Smooth muscle cell (in vitro differentiated cells): ENCODE measurements around the gene DYRK3. TPM values are rescaled to one million over a fixed set of nuclear protein-coding genes. Genes with fewer than 3 reads are reported as not detected.

ENCODE experiments used
- DNase-seq: peaks from one replicate; lab custom pipeline; 2025; ENCODE audit not compliant: unreplicated experiment; lab: John Stamatoyannopoulos, UW
- H2AFZ ChIP-seq: fragments of 200-600 bp; sonication (generic); 2 replicates; pipeline ENCODE4 v1.6.0; 2016; ENCODE audit warnings: antibody characterized with exemption, low read depth, mild to moderate bottlenecking
- H3F3A ChIP-seq: fragments of 200-600 bp; sonication (generic); 2 replicates; pipeline ENCODE4 v1.6.0; 2017; ENCODE audit warnings: antibody characterized with exemption, low read depth
- H3K27ac ChIP-seq: fragments of 200-600 bp; sonication (generic); 2 replicates; pipeline ENCODE4 v1.5.1; 2016; ENCODE audit warnings: low read depth, mild to moderate bottlenecking
- H3K27me3 ChIP-seq: fragments of 200-600 bp; sonication (generic); 2 replicates; pipeline ENCODE4 v1.6.1; 2016; ENCODE audit warnings: low read depth, mild to moderate bottlenecking
- H3K36me3 ChIP-seq: fragments of 200-600 bp; sonication (generic); 2 replicates; pipeline ENCODE4 v1.5.1; 2016; ENCODE audit warnings: low read depth
- H3K4me1 ChIP-seq: fragments of 200-600 bp; sonication (generic); 2 replicates; pipeline ENCODE4 v1.5.1; 2016; ENCODE audit warnings: low read depth
- H3K4me2 ChIP-seq: fragments of 200-600 bp; sonication (generic); 2 replicates; pipeline ENCODE4 v1.6.0; 2016; ENCODE audit warnings: mild to moderate bottlenecking
- H3K4me3 ChIP-seq: fragments of 200-600 bp; sonication (generic); 2 replicates; pipeline ENCODE4 v1.5.1; 2016; ENCODE audit warnings: mild to moderate bottlenecking
- H3K79me2 ChIP-seq: fragments of 200-600 bp; sonication (generic); 2 replicates; pipeline ENCODE4 v1.6.0; 2016; ENCODE audit warnings: low read depth, mild to moderate bottlenecking
- H3K9ac ChIP-seq: fragments of 200-600 bp; sonication (generic); 2 replicates; pipeline ENCODE4 v1.6.0; 2016; ENCODE audit warnings: low read depth
- H3K9me3 ChIP-seq: fragments of 200-600 bp; sonication (generic); replicated peaks from 2 replicates; pipeline ENCODE4 v1.5.1; 2016; ENCODE audit warnings: low read depth
- H4K20me1 ChIP-seq: fragments of 200-600 bp; sonication (generic); 2 replicates; pipeline ENCODE4 v1.6.0; 2016; ENCODE audit warnings: low read depth
- CTCF ChIP-seq: fragments of 200-600 bp; sonication (generic); IDR thresholded peaks from 2 replicates; pipeline ENCODE4 v1.5.1; 2017; ENCODE audit warnings: borderline replicate concordance, mild to moderate bottlenecking, antibody characterized with exemption; ENCODE audit not compliant: insufficient read depth, poor library complexity, severe bottlenecking
- WGBS: methylation state at CpG from one replicate; pipeline ENCODE4 v1.1.7; 2016; ENCODE audit warnings: low lambda C conversion rate; 5-methylcytosine and 5-hydroxymethylcytosine counted together
- polyA plus RNA-seq: library from polyadenylated mRNA; unstranded; fragments of >200 nt; fragmentation: Nextera tagmentation; extraction: Ambion mirVana; gene quantifications from 2 replicates; pipeline ENCODE4 v1.2.1, GENCODE V29; 2016
- total RNA-seq: library from RNA; depleted of rRNA; stranded (reverse); fragments of >200 nt; gene quantifications from 2 replicates; pipeline ENCODE4 v1.2.3, GENCODE V29; 2014

The DYRK3 gene
- total and polyA plus RNA-seq, 2 experiments from 2014 or later: 11.1 to 13.7 TPM

DNA sequence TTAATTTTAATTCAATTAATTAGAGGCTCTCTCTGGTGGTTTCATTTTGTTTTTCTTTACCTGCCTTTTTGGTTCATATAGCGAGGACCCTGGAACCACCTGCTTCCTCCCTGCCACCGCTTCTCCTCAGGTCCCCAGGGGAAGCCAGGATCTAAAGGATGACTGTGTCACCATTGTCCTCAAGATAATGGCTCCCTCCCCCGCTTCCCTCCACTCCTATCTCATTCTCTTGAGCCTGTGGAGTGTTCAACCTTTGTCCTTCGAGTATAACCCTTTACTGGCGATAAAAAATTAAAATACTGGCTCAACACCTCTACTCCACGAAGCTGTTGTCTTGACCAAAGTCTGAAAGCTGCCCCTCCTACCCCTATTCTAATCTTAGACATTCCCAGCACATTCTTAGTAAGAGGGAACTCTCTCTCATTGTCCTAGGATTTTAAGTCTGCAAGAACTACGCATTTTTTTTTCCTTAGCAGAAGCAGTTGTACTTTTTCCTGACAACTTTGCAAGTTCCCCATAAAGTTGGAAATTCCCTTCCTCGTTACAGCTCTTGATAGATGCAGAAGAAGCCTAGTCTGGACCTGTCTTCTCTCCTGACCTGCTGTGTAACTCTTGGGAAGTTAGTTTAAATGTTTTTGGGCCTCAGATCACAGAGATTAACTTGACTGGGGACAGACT is 36.8 kb downstream of the DYRK3 start:
- Histone ChIP-seq H3F3A (no peaks in the 10 kb centered on the region), H3K27ac (no peak overlapping the region), H2AFZ (no peak overlapping the region), H3K79me2 (no peaks in the 10 kb centered on the region), H3K4me2 (no peak overlapping the region), H3K4me3 (no peak overlapping the region), H3K4me1 (peaks cover 17% of the 10 kb centered on the region), H3K27me3 (peaks cover 2% of the 10 kb centered on the region), H3K36me3 (no peaks in the 10 kb centered on the region), H3K9me3 (no peaks in the 10 kb centered on the region), H3K9ac (no peak overlapping the region), H4K20me1 (no peaks in the 10 kb centered on the region)
- WGBS: 67% methylated on average over 8 of the region's 8 CpGs
- DNase-seq: no peak
- TF ChIP-seq CTCF: no peak

DNA sequence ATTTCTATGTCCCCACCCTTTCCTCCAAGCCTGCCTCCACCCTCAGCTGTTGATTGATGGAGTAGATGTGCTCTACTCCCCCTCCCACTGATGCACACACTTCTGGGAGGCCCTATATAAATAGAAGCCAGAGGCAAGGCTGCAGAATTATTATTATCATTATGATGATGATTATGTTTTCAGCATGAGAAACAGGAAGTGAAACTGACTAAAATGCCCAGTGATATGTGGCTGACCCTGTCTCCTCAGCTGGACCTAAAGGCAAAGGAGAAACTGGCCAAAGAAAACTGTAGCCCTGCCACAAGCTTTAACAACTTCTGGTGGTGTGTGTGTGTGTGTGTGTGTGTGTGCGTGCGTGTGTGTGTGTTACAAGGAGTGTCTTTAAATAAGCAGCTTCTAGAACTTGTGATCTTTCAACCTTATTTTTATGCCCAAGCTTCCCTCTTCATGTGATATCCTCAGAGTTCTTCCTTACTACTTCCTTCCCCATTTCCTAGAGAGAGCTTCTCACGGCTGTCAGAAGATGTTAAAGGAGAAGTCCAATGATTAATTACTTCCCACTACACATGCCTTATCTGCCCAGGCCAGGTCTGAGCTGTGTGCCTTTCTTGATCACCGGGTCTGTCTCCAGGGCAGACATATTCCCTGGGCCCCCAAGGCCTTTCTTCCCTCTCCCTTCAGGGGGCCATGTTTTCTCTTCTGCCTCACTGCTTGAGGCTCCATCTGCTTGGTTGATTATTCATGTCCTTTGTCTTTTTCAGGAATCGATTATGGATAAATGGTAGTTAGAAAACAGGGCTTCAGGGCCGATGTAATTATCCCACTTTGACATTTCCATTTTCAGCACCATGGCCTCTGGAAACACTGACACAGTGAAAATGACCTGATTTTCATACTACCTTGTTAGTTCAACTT is 37.8 kb downstream of the DYRK3 start:
- Histone ChIP-seq H4K20me1 (no peaks in the 10 kb centered on the region), H3K27me3 (no peaks in the 10 kb centered on the region), H3K36me3 (no peaks in the 10 kb centered on the region), H3K9ac (no peak overlapping the region), H3K4me3 (no peak overlapping the region), H3K4me1 (peaks cover 17% of the 10 kb centered on the region), H3K9me3 (no peaks in the 10 kb centered on the region), H3K79me2 (no peaks in the 10 kb centered on the region), H3K27ac (no peak overlapping the region), H3F3A (no peaks in the 10 kb centered on the region), H3K4me2 (no peak overlapping the region), H2AFZ (no peak overlapping the region)
- no peak for TF ChIP-seq CTCF
- no peak for DNase-seq
- WGBS: 79% methylated on average over 6 of the region's 6 CpGs

DNA sequence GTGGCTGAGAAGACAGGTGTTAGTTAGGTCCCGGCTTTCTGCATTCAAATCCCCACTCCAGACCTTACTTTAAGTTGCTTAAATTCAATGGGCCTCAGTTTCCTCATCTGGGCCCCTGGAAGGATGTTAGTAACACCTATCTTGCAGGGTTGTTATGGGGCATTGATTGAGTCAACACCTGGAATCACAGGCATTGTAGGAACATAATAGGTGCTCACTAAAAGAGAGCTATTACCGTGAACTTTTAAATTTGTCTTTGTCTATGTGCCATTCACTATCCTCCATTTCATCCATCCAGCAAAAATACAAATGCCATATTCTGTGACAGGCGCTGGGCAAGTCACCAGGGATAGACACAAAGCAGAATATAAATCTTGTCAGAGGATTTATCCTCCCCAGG is 38.9 kb downstream of the DYRK3 start:
- Histone ChIP-seq H3F3A (no peaks in the 10 kb centered on the region), H4K20me1 (no peaks in the 10 kb centered on the region), H3K27ac (peak overlapping the region; percentile 80), H3K4me1 (peaks cover 17% of the 10 kb centered on the region), H3K9me3 (no peaks in the 10 kb centered on the region), H3K27me3 (peaks cover 3% of the 10 kb centered on the region), H3K9ac (no peak overlapping the region), H3K4me2 (peak overlapping the region; percentile 33), H3K4me3 (no peak overlapping the region), H3K79me2 (no peaks in the 10 kb centered on the region), H3K36me3 (no peaks in the 10 kb centered on the region), H2AFZ (no peak overlapping the region)
- TF ChIP-seq CTCF: no peak
- DNase-seq: no peak
- 96% methylated on average over 3 of the region's 3 CpGs for WGBS
